CD4-positive, alpha-beta T cell treated with Interleukin-12 subunit alpha and Interleukin-12 subunit beta, for 1 hour (primary cell): Measurements from ENCODE around the gene SMPDL3B.

Experiments
- DNase-seq: peaks from one replicate; pipeline ENCODE4 v3.0.0-alpha.2; 2020

SMPDL3B gene

GRCh38 chr1:27934818-27935549, at the start of gene SMPDL3B:
TSS of gene SMPDL3B (plus strand) at chr1:27935000. CDS start at chr1:27935184, 184 bp downstream.
- no peak for DNase-seq

DNA sequence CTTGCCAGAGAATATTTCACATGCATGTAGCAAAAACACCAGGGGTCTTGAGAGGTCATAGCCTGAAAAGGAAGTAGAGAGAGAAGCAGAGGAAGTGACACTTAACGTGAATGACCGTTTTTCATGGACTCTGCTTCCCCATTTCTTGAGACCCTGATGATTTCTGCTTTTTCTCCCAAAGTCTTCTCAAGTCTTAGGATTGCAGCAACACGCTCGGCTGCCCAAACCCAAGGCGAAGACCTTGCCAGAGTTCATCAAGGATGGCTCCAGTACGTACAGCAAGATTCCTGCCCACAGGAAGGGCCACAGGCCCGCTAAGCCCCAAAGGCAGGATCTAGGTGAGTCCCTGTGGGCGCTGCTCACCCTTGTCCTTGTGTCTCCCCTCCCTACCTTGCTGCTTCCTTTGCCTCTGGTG, 49.7 kb upstream of the SMPDL3B start:
- DNase-seq: no peak

DNA sequence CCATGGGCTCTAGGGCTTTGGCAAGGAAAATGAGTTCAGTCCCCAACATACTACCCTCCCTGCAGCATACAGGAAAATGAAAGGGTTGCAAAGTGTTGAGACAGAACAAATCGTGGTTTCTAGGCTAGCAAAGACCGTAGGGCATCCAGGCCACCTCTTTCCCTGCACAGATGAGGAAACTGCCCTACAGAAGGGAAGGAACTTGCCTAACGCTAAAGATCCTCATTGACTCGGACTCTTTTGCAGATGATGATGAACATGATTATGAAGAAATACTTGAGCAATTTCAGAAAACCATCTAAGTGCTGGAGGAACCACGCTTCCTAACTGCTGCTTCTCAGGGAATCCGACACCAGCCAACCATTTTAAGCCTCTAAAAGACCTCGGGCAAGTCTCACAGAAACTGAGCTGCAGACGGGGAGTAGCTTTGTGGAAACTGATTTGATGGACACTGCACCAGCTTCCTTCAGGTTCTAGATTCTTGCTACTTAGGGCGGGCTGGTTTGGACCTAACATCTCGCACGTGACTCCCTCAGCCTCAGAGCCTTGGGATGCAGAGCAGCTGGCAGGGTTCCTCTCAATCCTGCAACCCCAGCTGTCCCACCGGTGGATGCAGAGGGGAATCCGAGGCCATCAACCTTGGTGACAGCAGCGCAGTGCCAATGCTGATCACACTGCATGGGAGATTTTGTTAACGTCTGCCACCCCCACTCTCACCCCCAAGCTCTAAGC, 49.0 kb upstream of the SMPDL3B start:
- DNase-seq: no peak

GRCh38 chr1:27886353-27886679, 48.5 kb upstream of the SMPDL3B start:
- DNase-seq: no peak

GRCh38 chr1:27886744-27887143, 48.1 kb upstream of the SMPDL3B start:
- no peak for DNase-seq

- peak; percentile 74 for DNase-seq
Measured at GRCh38 chr1:27887215-27888021, 47.4 kb upstream of the SMPDL3B start.

GRCh38 chr1:27889506-27889905, 45.3 kb upstream of the SMPDL3B start:
- DNase-seq: no peak

DNA sequence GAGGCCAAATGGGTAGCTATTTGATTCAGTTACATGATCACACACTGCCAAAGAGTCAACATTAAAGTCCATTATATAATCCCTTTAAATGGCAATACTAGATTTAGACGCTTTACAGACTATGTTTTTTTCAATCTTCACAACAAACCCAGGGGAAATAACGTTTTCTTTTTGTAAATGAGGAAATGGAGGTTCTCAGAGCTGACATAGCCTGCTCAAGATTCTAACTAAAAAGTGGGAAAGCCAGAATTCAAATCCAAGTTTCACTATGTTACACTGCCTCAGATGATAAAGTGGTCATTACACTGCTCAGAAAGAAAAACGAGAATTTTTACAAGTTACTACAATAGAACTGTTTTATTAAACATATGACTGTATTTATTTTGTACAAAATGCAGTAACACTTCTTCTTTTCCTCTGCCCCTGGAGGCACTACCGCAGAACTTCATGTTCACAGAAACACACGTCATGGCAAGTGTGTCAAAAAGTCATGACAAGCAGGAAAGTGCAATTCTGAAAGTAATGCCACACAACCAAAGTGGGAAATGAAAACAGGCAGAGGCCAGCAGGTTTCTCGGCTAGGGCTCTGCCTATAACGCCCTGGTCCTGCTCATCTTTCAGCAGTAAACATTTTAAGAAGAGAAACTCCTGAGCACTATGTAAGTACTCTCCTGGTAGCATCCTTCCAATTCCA, 43.5 kb upstream of the SMPDL3B start:
- DNase-seq: peak; percentile 68

DNA sequence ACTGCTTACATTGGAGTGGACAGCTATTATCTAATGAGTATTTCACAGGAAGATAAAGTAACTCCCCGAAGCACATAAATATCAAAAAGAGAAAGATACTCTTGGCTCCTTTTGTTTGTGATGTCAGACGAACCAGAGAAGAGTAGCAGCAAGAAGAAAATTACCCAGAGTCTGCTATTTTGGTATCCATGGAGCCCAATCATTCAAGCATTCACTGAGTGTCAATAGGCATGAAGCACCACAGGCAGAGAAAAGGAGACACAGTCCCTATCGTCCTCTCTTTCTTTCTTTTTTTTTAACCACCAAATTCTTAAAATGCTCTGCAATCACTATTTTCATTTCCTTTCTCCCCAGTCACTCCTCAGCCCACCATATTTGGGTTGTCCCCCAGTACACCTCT, 40.3 kb upstream of the SMPDL3B start:
- no peak for DNase-seq

GRCh38 chr1:27906759-27907158, 28.0 kb upstream of the SMPDL3B start:
- DNase-seq: no peak

DNA sequence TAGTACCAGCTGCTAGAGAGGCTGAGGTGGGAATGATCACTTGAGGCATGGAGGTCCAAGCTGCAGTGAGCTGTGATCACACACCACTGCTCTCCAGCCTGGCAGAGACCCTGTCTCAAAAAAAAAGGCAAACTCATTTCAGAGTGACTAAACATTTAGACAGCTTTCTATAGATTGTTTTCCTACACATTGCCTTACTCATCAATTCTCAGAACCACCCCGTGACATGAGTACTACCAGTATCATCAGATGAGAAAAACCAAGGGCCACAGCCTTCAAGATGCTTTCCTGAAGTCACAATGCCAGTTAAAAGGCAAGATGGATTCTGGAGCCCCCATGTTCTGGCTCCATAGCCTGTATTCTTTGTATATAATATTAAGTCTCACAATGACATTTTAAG, 22.4 kb upstream of the SMPDL3B start:
- no peak for DNase-seq

GRCh38 chr1:27915082-27915575, 19.7 kb upstream of the SMPDL3B start:
- DNase-seq: no peak

DNA sequence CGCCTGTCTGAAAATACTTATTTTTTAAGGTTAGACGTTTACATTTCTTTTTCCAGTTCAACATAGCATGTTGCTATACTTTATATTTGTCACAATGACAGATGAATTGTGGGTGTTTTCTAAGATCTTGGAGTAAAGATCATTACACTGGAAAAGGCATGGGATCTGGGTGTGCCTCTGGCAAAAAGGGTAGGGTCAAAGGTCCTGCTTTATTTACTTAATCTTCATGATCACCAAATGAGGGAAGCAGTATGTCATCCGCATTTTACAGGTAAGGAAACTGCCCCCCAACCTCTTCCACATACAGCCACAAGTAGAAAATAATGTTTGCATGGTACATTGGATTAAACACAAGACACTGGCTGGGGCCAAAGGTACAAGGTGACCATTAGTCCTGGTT, 12.5 kb upstream of the SMPDL3B start:
- DNase-seq: no peak

GRCh38 chr1:27928216-27928954, 6.4 kb upstream of the SMPDL3B start:
- no peak for DNase-seq

DNA sequence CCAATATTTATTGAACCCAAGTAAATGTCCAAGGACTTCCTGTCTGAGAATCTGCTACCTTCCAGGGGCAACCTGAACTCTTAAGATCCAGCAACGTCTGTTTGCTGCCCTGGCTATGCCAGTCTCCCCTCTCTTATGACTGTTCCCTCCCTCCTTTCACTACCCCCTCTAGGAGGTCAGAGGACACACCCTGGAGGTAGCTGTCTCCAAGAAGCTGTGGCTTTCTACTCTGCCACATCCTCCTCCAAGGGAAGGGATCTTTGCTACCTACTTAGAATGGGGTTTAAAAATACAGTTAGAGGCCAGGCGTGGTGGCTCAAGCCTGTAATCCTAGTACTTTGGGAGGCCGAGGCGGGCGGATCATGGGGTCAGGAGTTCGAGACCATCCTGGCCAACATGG, 3.6 kb upstream of the SMPDL3B start:
- no peak for DNase-seq

GRCh38 chr1:27931759-27932158, 3.0 kb upstream of the SMPDL3B start:
- DNase-seq: no peak

DNA sequence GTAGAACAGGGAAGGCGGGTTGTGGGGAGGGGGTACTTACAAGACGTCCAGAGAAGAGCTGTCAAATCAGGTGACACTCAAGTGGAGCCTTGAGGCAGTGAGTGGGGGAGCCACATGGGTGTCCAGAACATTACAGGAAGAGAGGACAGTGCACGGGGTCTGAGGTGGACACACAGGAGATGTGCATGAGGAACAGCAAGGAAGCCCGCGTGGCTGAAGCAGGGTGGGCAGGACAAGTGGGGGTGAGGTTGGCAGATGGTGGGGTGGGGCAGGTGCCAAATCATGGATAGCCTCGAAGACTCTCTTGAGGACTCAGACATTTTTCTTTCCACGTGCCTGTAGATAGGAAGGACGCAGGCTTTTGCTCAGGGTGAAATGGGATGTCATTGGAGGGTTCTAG, 921 bp downstream of the SMPDL3B start:
- no peak for DNase-seq

DNA sequence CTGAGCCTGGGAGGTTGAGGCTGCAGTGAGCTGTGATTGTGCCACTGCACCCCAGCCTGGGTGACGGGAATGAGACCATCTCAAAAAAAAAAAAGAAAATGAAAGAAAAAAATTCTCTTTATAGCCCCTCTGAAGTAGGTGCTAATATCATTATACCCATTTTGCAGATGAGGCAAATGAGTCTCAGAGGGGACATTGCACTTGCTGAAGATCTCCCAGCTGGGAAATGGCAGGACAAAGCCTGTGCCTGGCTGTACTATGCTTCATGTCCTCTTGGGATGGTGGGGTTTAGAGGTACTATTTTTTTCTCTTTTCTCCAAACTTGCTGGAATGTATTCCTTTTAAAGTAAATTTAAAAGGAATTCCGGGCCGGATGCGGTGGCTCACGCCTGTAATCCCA, 1.6 kb downstream of the SMPDL3B start:
- no peak for DNase-seq

DNA sequence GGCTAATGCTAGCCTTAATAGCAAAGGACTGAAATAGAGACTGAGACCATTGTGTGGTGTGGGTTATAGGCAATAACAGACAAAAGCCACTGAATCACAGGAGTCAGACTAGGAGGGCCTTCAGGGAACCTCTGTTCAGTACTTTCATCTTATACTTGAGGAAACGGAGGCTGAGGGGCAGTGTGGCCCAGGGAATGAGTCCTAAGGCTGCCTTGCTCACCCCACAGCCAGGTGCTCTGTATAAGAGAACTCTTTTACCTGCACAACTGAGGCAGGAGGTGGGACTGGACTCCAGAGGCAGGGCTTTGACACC, 2.7 kb downstream of the SMPDL3B start:
- no peak for DNase-seq

DNA sequence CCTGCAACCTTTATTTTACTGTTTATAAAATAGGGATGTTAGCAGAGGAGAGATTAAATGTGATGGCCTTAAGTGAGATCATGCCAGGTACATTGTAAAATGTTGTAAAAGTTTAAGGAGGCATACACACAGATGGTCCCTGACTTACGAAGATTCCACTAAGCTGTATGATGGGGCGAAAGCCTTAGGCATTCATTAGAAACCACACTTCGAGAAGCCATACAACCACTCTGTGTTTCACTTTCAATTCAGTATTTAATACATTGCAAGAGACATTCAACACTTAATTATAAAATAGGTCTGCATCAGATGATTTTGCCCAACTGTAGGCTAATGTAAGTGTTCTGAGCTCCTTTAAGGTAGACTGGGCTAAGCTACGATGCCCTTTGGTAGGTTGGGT, 3.7 kb downstream of the SMPDL3B start:
- no peak for DNase-seq

DNA sequence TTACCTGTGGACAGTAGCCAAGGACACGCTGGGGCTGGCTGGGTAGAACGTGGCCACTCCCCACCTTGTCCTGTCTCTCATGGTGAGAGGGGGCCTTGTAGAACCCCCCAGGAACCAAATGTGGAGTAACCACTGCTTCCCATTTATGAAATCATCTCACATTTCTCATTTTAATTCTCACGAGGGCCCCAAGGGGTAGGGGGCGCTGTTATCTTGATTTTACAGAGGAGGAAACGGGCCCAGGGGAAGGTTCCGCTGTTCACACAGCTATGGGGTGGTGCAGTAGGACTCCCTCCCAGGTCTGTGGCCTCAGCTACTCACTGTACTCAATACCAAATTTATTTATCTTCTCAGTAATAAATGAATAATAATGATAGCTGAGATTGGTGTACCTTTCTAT, 5.5 kb downstream of the SMPDL3B start:
- peak; percentile 81 for DNase-seq

DNA sequence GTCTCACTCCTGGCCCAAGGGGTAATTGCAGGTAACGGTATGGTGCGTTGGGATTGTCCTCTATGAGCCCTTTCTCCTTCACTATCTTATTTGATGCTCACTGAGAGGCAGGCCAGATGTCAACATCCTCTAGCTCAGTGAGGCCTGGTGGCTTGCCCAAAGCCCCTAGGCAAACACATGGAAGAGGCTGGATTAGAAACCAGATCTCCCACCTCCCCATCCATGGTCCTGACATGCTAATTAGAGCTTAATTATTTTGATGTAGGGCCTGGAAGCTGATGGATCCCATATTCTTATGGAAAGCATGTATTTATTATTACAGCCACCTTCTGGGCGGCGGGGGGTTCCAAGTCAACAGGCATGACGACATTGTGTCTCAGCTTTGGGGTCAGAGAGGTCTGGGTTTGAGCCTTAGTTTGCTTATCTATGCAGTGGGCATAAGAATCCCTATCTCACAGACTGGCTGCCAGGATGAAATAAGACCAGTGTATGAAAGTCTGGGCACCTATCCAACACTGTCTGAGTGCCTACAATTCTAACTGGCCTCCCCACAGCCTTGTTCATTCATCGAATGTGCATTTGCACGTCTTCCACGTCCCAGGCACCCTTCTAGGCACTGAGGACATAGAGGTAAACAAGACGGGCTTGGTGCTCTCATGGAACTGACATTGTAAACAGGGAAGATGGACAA, 6.2 kb downstream of the SMPDL3B start:
- no peak for DNase-seq
